Measurements from ENCODE around the gene CSRNP3. TPM values are rescaled to one million over a fixed set of nuclear protein-coding genes. Genes with fewer than 3 reads are reported as not detected.

The CSRNP3 gene
- polyA plus RNA-seq, 1 experiment: 0.25 TPM

DNA sequence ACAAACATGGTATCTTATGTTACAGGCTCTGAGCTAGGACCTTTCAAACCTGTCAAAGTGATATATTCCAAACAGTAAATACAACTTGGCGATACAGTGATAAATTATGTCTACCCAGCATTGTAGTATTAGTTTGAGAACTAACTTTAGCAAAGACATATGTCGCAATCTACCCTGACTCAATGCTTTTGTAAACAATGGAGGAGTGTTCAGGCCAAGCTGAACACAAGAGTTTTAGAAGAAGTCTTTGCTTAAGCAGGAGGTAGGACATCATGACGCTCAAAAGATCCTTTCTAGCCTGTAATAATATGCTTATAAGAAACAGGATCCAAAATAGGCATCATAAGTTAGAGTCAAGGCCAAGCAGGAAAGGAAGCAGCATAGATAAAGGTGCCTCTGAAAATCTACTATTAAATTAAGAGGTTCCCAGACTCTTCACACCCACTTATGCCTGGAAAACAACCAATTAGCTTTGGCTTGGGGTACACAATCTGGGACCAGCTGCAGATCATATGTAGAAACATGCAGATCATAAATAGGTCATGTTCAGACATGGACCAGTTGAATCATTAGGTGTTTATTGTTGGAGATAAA lies 132.5 kb downstream of the CSRNP3 start:
- H3K27me3 ChIP-seq (ENCODE audit: control insufficient read depth, insufficient read depth, low read length): no peaks in the 10 kb centered on the region
- no peak overlapping the region for H3K27ac ChIP-seq (ENCODE audit: low read depth, low read length)
- no peak for DNase-seq (ENCODE audit: low read depth, low spot score)
- POLR2A ChIA-PET: no interaction called here
- H3K4me3 ChIP-seq (ENCODE audit: low read depth, low read length): no peak overlapping the region
- CTCF ChIA-PET: interaction anchor here (1.6 kb wide), 1 partner anchor 9 kb away, joined by 3 read pairs; no protein-coding TSS in a partner anchor
- H3K9me3 ChIP-seq (ENCODE audit: control insufficient read depth, insufficient read depth, low read length): no peaks in the 10 kb centered on the region
- TF ChIP-seq, protein P1, sequence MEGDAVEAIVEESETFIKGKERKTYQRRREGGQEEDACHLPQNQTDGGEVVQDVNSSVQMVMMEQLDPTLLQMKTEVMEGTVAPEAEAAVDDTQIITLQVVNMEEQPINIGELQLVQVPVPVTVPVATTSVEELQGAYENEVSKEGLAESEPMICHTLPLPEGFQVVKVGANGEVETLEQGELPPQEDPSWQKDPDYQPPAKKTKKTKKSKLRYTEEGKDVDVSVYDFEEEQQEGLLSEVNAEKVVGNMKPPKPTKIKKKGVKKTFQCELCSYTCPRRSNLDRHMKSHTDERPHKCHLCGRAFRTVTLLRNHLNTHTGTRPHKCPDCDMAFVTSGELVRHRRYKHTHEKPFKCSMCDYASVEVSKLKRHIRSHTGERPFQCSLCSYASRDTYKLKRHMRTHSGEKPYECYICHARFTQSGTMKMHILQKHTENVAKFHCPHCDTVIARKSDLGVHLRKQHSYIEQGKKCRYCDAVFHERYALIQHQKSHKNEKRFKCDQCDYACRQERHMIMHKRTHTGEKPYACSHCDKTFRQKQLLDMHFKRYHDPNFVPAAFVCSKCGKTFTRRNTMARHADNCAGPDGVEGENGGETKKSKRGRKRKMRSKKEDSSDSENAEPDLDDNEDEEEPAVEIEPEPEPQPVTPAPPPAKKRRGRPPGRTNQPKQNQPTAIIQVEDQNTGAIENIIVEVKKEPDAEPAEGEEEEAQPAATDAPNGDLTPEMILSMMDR (IDR thresholded peaks at IDR 0.05; ENCODE audit: low read depth, low read length): no peak

GRCh38 chr2:165609672-165610071 lies 140.2 kb downstream of the CSRNP3 start:
- Histone ChIP-seq H3K27ac (ENCODE audit: low read depth, low read length) (no peak overlapping the region), H3K27me3 (ENCODE audit: control insufficient read depth, insufficient read depth, low read length) (no peaks in the 10 kb centered on the region), H3K4me3 (ENCODE audit: low read depth, low read length) (no peak overlapping the region), H3K9me3 (ENCODE audit: control insufficient read depth, insufficient read depth, low read length) (no peaks in the 10 kb centered on the region)
- TF ChIP-seq, protein P1 (IDR thresholded peaks at IDR 0.05; ENCODE audit: low read depth, low read length): no peak
- POLR2A ChIA-PET: no interaction called here
- DNase-seq (ENCODE audit: low read depth, low spot score): no peak
- CTCF ChIA-PET: no interaction called here

GRCh38 chr2:165610591-165611029 lies 141.1 kb downstream of the CSRNP3 start:
- Histone ChIP-seq H3K4me3 (ENCODE audit: low read depth, low read length) (no peak overlapping the region), H3K27ac (ENCODE audit: low read depth, low read length) (no peak overlapping the region), H3K27me3 (ENCODE audit: control insufficient read depth, insufficient read depth, low read length) (no peaks in the 10 kb centered on the region), H3K9me3 (ENCODE audit: control insufficient read depth, insufficient read depth, low read length) (no peaks in the 10 kb centered on the region)
- DNase-seq (ENCODE audit: low read depth, low spot score): no peak
- POLR2A ChIA-PET: no interaction called here
- CTCF ChIA-PET: interaction anchor here (1.6 kb wide), 1 partner anchor 10 kb away, joined by 3 read pairs; no protein-coding TSS in a partner anchor
- TF ChIP-seq, protein P1 (IDR thresholded peaks at IDR 0.05; ENCODE audit: low read depth, low read length): no peak

GRCh38 chr2:165617741-165618481 lies 148.4 kb downstream of the CSRNP3 start:
- ChIA-PET POLR2A (no interaction called here), CTCF (no interaction called here)
- Histone ChIP-seq H3K9me3 (ENCODE audit: control insufficient read depth, insufficient read depth, low read length) (no peaks in the 10 kb centered on the region), H3K27me3 (ENCODE audit: control insufficient read depth, insufficient read depth, low read length) (no peaks in the 10 kb centered on the region), H3K27ac (ENCODE audit: low read depth, low read length) (no peak overlapping the region), H3K4me3 (ENCODE audit: low read depth, low read length) (no peak overlapping the region)
- DNase-seq (ENCODE audit: low read depth, low spot score): no peak
- TF ChIP-seq, protein P1 (IDR thresholded peaks at IDR 0.05; ENCODE audit: low read depth, low read length): no peak

GRCh38 chr2:165618806-165619205 lies 149.3 kb downstream of the CSRNP3 start:
- ChIA-PET CTCF (interaction anchor here (1.2 kb wide), 1 partner anchor 256 kb away, joined by 3 read pairs; no protein-coding TSS in a partner anchor), POLR2A (no interaction called here)
- no peaks in the 10 kb centered on the region for H3K9me3 ChIP-seq (ENCODE audit: control insufficient read depth, insufficient read depth, low read length)
- TF ChIP-seq, protein P1 (IDR thresholded peaks at IDR 0.05; ENCODE audit: low read depth, low read length): no peak
- H3K27me3 ChIP-seq (ENCODE audit: control insufficient read depth, insufficient read depth, low read length): no peaks in the 10 kb centered on the region
- H3K27ac ChIP-seq (ENCODE audit: low read depth, low read length): no peak overlapping the region
- no peak overlapping the region for H3K4me3 ChIP-seq (ENCODE audit: low read depth, low read length)
- no peak for DNase-seq (ENCODE audit: low read depth, low spot score)
